ENCODE data around the gene ITGAE.
"Not testable (repeated sequence)": the region's sequence is repeated elsewhere in the genome, so short reads cannot be mapped to it uniquely, and the experiment has no call there.

ITGAE gene, protein sequence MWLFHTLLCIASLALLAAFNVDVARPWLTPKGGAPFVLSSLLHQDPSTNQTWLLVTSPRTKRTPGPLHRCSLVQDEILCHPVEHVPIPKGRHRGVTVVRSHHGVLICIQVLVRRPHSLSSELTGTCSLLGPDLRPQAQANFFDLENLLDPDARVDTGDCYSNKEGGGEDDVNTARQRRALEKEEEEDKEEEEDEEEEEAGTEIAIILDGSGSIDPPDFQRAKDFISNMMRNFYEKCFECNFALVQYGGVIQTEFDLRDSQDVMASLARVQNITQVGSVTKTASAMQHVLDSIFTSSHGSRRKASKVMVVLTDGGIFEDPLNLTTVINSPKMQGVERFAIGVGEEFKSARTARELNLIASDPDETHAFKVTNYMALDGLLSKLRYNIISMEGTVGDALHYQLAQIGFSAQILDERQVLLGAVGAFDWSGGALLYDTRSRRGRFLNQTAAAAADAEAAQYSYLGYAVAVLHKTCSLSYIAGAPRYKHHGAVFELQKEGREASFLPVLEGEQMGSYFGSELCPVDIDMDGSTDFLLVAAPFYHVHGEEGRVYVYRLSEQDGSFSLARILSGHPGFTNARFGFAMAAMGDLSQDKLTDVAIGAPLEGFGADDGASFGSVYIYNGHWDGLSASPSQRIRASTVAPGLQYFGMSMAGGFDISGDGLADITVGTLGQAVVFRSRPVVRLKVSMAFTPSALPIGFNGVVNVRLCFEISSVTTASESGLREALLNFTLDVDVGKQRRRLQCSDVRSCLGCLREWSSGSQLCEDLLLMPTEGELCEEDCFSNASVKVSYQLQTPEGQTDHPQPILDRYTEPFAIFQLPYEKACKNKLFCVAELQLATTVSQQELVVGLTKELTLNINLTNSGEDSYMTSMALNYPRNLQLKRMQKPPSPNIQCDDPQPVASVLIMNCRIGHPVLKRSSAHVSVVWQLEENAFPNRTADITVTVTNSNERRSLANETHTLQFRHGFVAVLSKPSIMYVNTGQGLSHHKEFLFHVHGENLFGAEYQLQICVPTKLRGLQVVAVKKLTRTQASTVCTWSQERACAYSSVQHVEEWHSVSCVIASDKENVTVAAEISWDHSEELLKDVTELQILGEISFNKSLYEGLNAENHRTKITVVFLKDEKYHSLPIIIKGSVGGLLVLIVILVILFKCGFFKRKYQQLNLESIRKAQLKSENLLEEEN

GRCh38 chr17:3800362-3801271 is at the start of gene ITGAE:
TSS of gene ITGAE (minus strand) at chr17:3801188. CDS start at chr17:3801144, 44 bp downstream.
- H3K36me3 ChIP-seq (ENCODE audit: insufficient read depth, low read length), result peaks cover 3% of the 10 kb centered on the region; the same call in 1 of the 2 replicates
- H3K9ac ChIP-seq (ENCODE audit: low read depth, low read length), result no peak within 1 kb of the TSS
- no peaks in the 10 kb centered on the region for H3K9me3 ChIP-seq (ENCODE audit: control insufficient read depth, insufficient read depth, low read length)
- H3K4me1 ChIP-seq (ENCODE audit: insufficient read depth, low read length), result no peaks in the 10 kb centered on the region

GRCh38 chr17:3848229-3848835 is 47.3 kb upstream of the ITGAE start:
- Histone ChIP-seq H3K4me1 (ENCODE audit: insufficient read depth, low read length) (peaks cover 11% of the 10 kb centered on the region; the same call in 1 of the 2 replicates), H3K9ac (ENCODE audit: low read depth, low read length) (no peak overlapping the region), H3K9me3 (ENCODE audit: control insufficient read depth, insufficient read depth, low read length) (no peaks in the 10 kb centered on the region), H3K36me3 (ENCODE audit: insufficient read depth, low read length) (no peaks in the 10 kb centered on the region)

- no peak overlapping the region for H3K9ac ChIP-seq (ENCODE audit: low read depth, low read length)
- H3K36me3 ChIP-seq (ENCODE audit: insufficient read depth, low read length), result no peaks in the 10 kb centered on the region
- H3K9me3 ChIP-seq (ENCODE audit: control insufficient read depth, insufficient read depth, low read length), result no peaks in the 10 kb centered on the region
- H3K4me1 ChIP-seq (ENCODE audit: insufficient read depth, low read length), result peaks cover 11% of the 10 kb centered on the region; the same call in 1 of the 2 replicates
Observed at GRCh38 chr17:3847165-3847670, 46.2 kb upstream of the ITGAE start.

DNA sequence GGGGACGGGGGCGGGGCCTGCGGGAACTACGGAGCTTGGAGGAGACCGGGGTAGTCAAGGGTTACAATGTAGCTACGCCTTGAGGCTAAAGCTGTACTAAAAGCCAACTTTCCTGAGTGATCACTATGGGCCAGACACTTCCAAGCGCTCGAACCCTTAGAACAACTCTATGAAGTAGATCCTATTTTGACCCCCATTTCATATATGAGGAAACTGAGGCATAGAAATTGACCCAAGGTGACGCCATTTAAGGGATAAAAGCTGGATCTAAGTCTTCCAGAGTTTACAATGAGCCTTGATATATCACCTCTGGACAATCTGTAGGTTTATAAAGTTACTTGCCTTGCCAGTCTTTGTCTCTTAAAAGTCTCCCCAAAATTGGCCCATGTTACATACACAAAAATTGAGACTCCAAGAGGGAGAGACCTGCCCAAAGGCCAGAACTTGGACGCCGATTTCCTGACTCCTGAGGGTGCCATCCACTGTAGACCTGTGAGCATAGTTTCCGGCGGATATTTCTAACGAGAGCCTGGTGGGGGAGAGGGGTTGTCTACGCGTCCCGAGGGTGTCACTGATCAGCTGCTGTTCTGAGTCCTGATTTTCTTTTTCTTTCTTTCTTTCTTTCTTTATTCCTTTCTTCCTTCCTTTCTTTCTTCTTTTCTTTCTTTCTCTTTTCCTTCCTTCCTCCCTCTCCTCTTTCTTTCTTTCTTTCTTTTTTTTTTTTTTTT is 45.6 kb upstream of the ITGAE start:
- Histone ChIP-seq H3K36me3 (ENCODE audit: insufficient read depth, low read length) (no peaks in the 10 kb centered on the region), H3K9me3 (ENCODE audit: control insufficient read depth, insufficient read depth, low read length) (no peaks in the 10 kb centered on the region), H3K4me1 (ENCODE audit: insufficient read depth, low read length) (peaks cover 11% of the 10 kb centered on the region; the same call in 1 of the 2 replicates), H3K9ac (ENCODE audit: low read depth, low read length) (peak overlapping the region; percentile 31; the same call in 1 of the 2 replicates)

GRCh38 chr17:3845621-3846436 is 44.8 kb upstream of the ITGAE start, which contains the start of gene NCBP3:
TSS of gene NCBP3 (minus strand) at chr17:3846246. CDS start at chr17:3846223, 23 bp downstream.
- H3K36me3 ChIP-seq (ENCODE audit: insufficient read depth, low read length), result 0 out of 2 replicates have a peak, but pooled peaks cover under 1% of the 10 kb centered on the region
- H3K4me1 ChIP-seq (ENCODE audit: insufficient read depth, low read length), result peaks cover 11% of the 10 kb centered on the region; the same call in 1 of the 2 replicates
- H3K9me3 ChIP-seq (ENCODE audit: control insufficient read depth, insufficient read depth, low read length), result no peaks in the 10 kb centered on the region
- H3K9ac ChIP-seq (ENCODE audit: low read depth, low read length), result peak within 1 kb of the TSS; percentile 88

DNA sequence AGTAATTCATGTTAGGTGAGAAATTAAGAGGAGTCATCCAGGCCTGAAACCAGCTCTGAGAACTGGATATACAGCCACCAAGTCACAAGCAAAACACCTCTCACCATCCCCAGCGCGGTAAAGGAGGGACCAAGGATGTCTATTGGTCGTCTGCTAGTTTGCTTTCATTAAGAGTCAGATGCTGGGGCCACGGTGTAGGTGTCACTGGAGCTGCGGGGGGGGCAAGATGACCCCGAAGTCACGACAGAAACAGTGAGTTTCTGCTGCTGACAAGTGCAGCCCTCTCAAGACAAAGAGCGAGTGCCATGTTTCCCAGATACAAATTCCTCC is 44.3 kb upstream of the ITGAE start:
- peaks cover 6% of the 10 kb centered on the region for H3K36me3 ChIP-seq (ENCODE audit: insufficient read depth, low read length)
- H3K9me3 ChIP-seq (ENCODE audit: control insufficient read depth, insufficient read depth, low read length), result no peaks in the 10 kb centered on the region
- H3K9ac ChIP-seq (ENCODE audit: low read depth, low read length), result peak overlapping the region; percentile 88
- peaks cover 11% of the 10 kb centered on the region; the same call in 1 of the 2 replicates for H3K4me1 ChIP-seq (ENCODE audit: insufficient read depth, low read length)

GRCh38 chr17:3844556-3844955 is 43.6 kb upstream of the ITGAE start:
- H3K9ac ChIP-seq (ENCODE audit: low read depth, low read length), result not testable (repeated sequence)

GRCh38 chr17:3843935-3844516 is 43.0 kb upstream of the ITGAE start:
- Histone ChIP-seq H3K36me3 (ENCODE audit: insufficient read depth, low read length) (peaks cover 16% of the 10 kb centered on the region), H3K9ac (ENCODE audit: low read depth, low read length) (no peak overlapping the region), H3K9me3 (ENCODE audit: control insufficient read depth, insufficient read depth, low read length) (no peaks in the 10 kb centered on the region), H3K4me1 (ENCODE audit: insufficient read depth, low read length) (peaks cover 11% of the 10 kb centered on the region; the same call in 1 of the 2 replicates)

More at GRCh38 chr17:3844556-3844955, 43.6 kb upstream of the ITGAE start:
- Histone ChIP-seq H3K36me3 (ENCODE audit: insufficient read depth, low read length) (peaks cover 13% of the 10 kb centered on the region), H3K4me1 (ENCODE audit: insufficient read depth, low read length) (peaks cover 11% of the 10 kb centered on the region; the same call in 1 of the 2 replicates)
- not testable (repeated sequence) for H3K9me3 ChIP-seq (ENCODE audit: control insufficient read depth, insufficient read depth, low read length)

DNA sequence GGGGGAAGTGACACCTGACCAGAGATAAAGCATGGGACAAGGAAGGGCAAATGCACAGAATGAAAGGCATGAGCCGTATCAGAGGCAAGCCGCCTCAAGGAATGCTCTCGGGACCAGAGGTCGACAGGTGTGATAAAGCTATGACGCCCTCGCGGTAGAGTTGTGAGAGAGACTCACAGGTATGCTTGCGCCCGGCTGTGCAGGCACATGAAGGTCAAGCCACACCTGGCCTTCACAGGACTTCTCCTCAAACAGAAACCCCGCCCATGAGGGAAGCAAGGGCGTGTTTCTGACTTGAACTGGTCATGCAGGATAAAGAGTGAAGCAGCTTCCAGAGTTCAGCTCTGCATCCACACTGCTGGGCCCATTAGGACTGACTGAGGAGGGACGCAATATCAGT is 37.2 kb upstream of the ITGAE start:
- Histone ChIP-seq H3K4me1 (ENCODE audit: insufficient read depth, low read length) (no peaks in the 10 kb centered on the region), H3K9ac (ENCODE audit: low read depth, low read length) (no peak overlapping the region), H3K36me3 (ENCODE audit: insufficient read depth, low read length) (peaks cover 26% of the 10 kb centered on the region), H3K9me3 (ENCODE audit: control insufficient read depth, insufficient read depth, low read length) (no peaks in the 10 kb centered on the region)

GRCh38 chr17:3836551-3836950 is 35.6 kb upstream of the ITGAE start:
- H3K4me1 ChIP-seq (ENCODE audit: insufficient read depth, low read length), result no peaks in the 10 kb centered on the region
- H3K9me3 ChIP-seq (ENCODE audit: control insufficient read depth, insufficient read depth, low read length), result no peaks in the 10 kb centered on the region
- H3K9ac ChIP-seq (ENCODE audit: low read depth, low read length), result no peak overlapping the region
- H3K36me3 ChIP-seq (ENCODE audit: insufficient read depth, low read length), result peaks cover 28% of the 10 kb centered on the region

- no peaks in the 10 kb centered on the region for H3K9me3 ChIP-seq (ENCODE audit: control insufficient read depth, insufficient read depth, low read length)
- no peak overlapping the region for H3K9ac ChIP-seq (ENCODE audit: low read depth, low read length)
- H3K36me3 ChIP-seq (ENCODE audit: insufficient read depth, low read length), result peaks cover 26% of the 10 kb centered on the region
- H3K4me1 ChIP-seq (ENCODE audit: insufficient read depth, low read length), result no peaks in the 10 kb centered on the region
Observed at GRCh38 chr17:3835410-3836229, 34.6 kb upstream of the ITGAE start.

Measured in ES-I3 (cell line).